Neural cell (in vitro differentiated cells): ENCODE results near the gene SOX9. TPM values are rescaled to one million over a fixed set of nuclear protein-coding genes. Genes with fewer than 3 reads are reported as not detected.

Source experiments
- H2AFZ ChIP-seq: fragments of 200-600, 300-800 bp; sonication (generic), shearing (Covaris generic); 2 replicates; pipeline ENCODE4 v1.6.0; 2014; ENCODE audit warnings: low read depth, mild to moderate bottlenecking, antibody characterized with exemption, low read length, moderate library complexity
- H3F3A ChIP-seq: fragments of 200-600 bp; shearing (Covaris generic); 2 replicates; pipeline ENCODE4 v1.6.1; 2016; ENCODE audit warnings: mild to moderate bottlenecking, moderate library complexity, mixed read lengths, antibody characterized with exemption, low read length; ENCODE audit not compliant: insufficient read depth, poor library complexity, severe bottlenecking
- H3K27ac ChIP-seq: fragments of 200-600, 300-800 bp; sonication (generic), shearing (Covaris generic); 2 replicates; pipeline ENCODE4 v1.5.1; 2014; ENCODE audit warnings: mild to moderate bottlenecking, low read length, moderate library complexity
- H3K27me3 ChIP-seq: fragments of 300-800, 200-600 bp; sonication (generic), shearing (Covaris generic); 2 replicates; pipeline ENCODE4 v1.6.0; 2014; ENCODE audit warnings: mild to moderate bottlenecking, low read depth, low read length, moderate library complexity; ENCODE audit not compliant: insufficient read depth
- H3K36me3 ChIP-seq: fragments of 300-800, 200-600 bp; sonication (generic), shearing (Covaris generic); 2 replicates; pipeline ENCODE4 v1.5.1; 2014; ENCODE audit warnings: mild to moderate bottlenecking, antibody characterized with exemption, low read length, moderate library complexity; ENCODE audit not compliant: insufficient read depth
- H3K4me2 ChIP-seq: fragments of 300-800, 200-600 bp; sonication (generic), shearing (Covaris generic); 2 replicates; pipeline ENCODE4 v1.6.0; 2014; ENCODE audit warnings: mild to moderate bottlenecking, low read length
- H3K4me3 ChIP-seq: fragments of 300-800, 200-600 bp; sonication (generic), shearing (Covaris generic); 2 replicates; pipeline ENCODE4 v1.5.1; 2014; ENCODE audit warnings: mild to moderate bottlenecking, low read length, moderate library complexity
- H3K79me2 ChIP-seq: fragments of 200-600 bp; shearing (Covaris generic); replicated peaks from 2 replicates; pipeline ENCODE4 v1.6.0; 2014; ENCODE audit warnings: mild to moderate bottlenecking, low read length, moderate library complexity; ENCODE audit not compliant: insufficient read depth
- H3K9ac ChIP-seq: fragments of 300-800, 200-600 bp; sonication (generic), shearing (Covaris generic); 2 replicates; pipeline ENCODE4 v1.6.1; 2016; ENCODE audit warnings: mild to moderate bottlenecking, low read length, mixed read lengths
- H3K9me2 ChIP-seq: fragments of 200-600 bp; shearing (Covaris generic); 2 replicates; pipeline ENCODE4 v1.6.1; 2016; ENCODE audit warnings: mild to moderate bottlenecking, low read length, mixed read lengths; ENCODE audit not compliant: insufficient read depth
- H3K9me3 ChIP-seq: fragments of 200-600, 300-800 bp; sonication (generic), shearing (Covaris generic); 2 replicates; pipeline ENCODE4 v1.6.1; 2016; ENCODE audit warnings: mild to moderate bottlenecking, mixed run types, low read length, moderate library complexity, mixed read lengths
- H4K20me1 ChIP-seq: fragments of 200-600 bp; shearing (Covaris generic); 2 replicates; pipeline ENCODE4 v1.6.1; 2016; ENCODE audit warnings: mild to moderate bottlenecking, mixed run types; ENCODE audit not compliant: insufficient read depth
- CTCF ChIP-seq: fragments of 450-650 bp; IDR thresholded peaks from 2 replicates; pipeline ENCODE4 v1.5.1; 2014; ENCODE audit warnings: antibody characterized with exemption, mild to moderate bottlenecking, moderate library complexity; ENCODE audit not compliant: poor library complexity, severe bottlenecking
- EP300 ChIP-seq: fragments of 450-650 bp; conservative IDR thresholded peaks from 2 replicates; pipeline ENCODE4 v1.6.1; 2014; ENCODE audit warnings: antibody characterized with exemption, mild to moderate bottlenecking, moderate library complexity; ENCODE audit not compliant: poor library complexity, severe bottlenecking
- EZH2 ChIP-seq: fragments of 200-600, 300-800 bp; shearing (Covaris generic), sonication (generic); IDR thresholded peaks from 2 replicates; pipeline ENCODE4 v1.6.1; 2014; ENCODE audit warnings: antibody characterized with exemption, low read length, borderline replicate concordance, mild to moderate bottlenecking; ENCODE audit not compliant: insufficient read depth, poor library complexity, severe bottlenecking
- MXI1 ChIP-seq: fragments of 450-650 bp; conservative IDR thresholded peaks from 2 replicates; pipeline ENCODE4 v1.6.1; 2014; ENCODE audit warnings: antibody characterized with exemption, mild to moderate bottlenecking; ENCODE audit not compliant: poor library complexity, severe bottlenecking
- POLR2AphosphoS5 ChIP-seq: IDR thresholded peaks from 2 replicates; pipeline ENCODE4 v1.6.1; 2012
- RAD21 ChIP-seq: fragments of 450-650 bp; conservative IDR thresholded peaks from 2 replicates; pipeline ENCODE4 v1.6.1; 2014; ENCODE audit warnings: antibody characterized with exemption, mild to moderate bottlenecking, moderate library complexity
- REST ChIP-seq: IDR thresholded peaks from 2 replicates; pipeline ENCODE4 v1.6.1; 2012; ENCODE audit warnings: borderline replicate concordance
- SMC3 ChIP-seq: fragments of 450-650 bp; conservative IDR thresholded peaks from 2 replicates; pipeline ENCODE4 v1.6.1; 2014; ENCODE audit warnings: antibody characterized with exemption, mild to moderate bottlenecking, moderate library complexity; ENCODE audit not compliant: poor library complexity
- TAF1 ChIP-seq: IDR thresholded peaks from 2 replicates; pipeline ENCODE4 v1.6.1; 2012; ENCODE audit warnings: low read depth
- polyA plus RNA-seq: library from polyadenylated mRNA; depleted of rRNA; stranded (reverse); fragments of >200 nt; gene quantifications from 2 replicates; pipeline ENCODE4 v1.2.3, GENCODE V29; 2014

SOX9 gene
- polyA plus RNA-seq, 1 donor from 2014 or later: 0.68 TPM

- no peak overlapping the region for H3K27ac ChIP-seq
- no peak overlapping the region for H3K4me2 ChIP-seq
- no peak overlapping the region for H3K4me3 ChIP-seq
- no peaks in the 10 kb centered on the region for H3K79me2 ChIP-seq
- H3K9me2 ChIP-seq: no peaks in the 10 kb centered on the region
- no peaks in the 10 kb centered on the region for H3K9me3 ChIP-seq
- no peak overlapping the region for H2AFZ ChIP-seq
- TF ChIP-seq SMC3 (no peak), MXI1 (no peak), RAD21 (no peak), EP300 (no peak), EZH2 (no peak), CTCF (no peak), POLR2AphosphoS5 (no peak), TAF1 (no peak), REST (no peak)
- no peak overlapping the region for H3K9ac ChIP-seq
- no peaks in the 10 kb centered on the region for H4K20me1 ChIP-seq
- no peaks in the 10 kb centered on the region for H3K27me3 ChIP-seq
- H3K36me3 ChIP-seq: no peaks in the 10 kb centered on the region
- H3F3A ChIP-seq: no peaks in the 10 kb centered on the region
These were observed 25.6 kb downstream of the SOX9 start for GRCh38 chr17:72146371-72146770.

GRCh38 chr17:72150632-72151460 is 30.0 kb downstream of the SOX9 start:
- H3K36me3 ChIP-seq: no peaks in the 10 kb centered on the region
- peak overlapping the region; percentile 20 for H3K27ac ChIP-seq
- H3K79me2 ChIP-seq: no peaks in the 10 kb centered on the region
- no peak overlapping the region for H3K9ac ChIP-seq
- H3F3A ChIP-seq: no peaks in the 10 kb centered on the region
- no peaks in the 10 kb centered on the region for H3K9me3 ChIP-seq
- H3K9me2 ChIP-seq: no peaks in the 10 kb centered on the region
- no peaks in the 10 kb centered on the region for H4K20me1 ChIP-seq
- no peak overlapping the region for H3K4me2 ChIP-seq
- H2AFZ ChIP-seq: no peak overlapping the region
- no peaks in the 10 kb centered on the region for H3K27me3 ChIP-seq
- H3K4me3 ChIP-seq: no peak overlapping the region
- TF ChIP-seq CTCF (no peak), EZH2 (no peak), TAF1 (no peak), RAD21 (no peak), EP300 (no peak)
